ENCODE measurements around the gene CACNA1G. TPM values are rescaled to one million over a fixed set of nuclear protein-coding genes. Genes with fewer than 3 reads are reported as not detected.

CACNA1G gene
- total and polyA plus RNA-seq, 9 of the 15 experiments (the other 6 are each of a cell fraction or from before 2014, with no cell fraction given) = 0.01 TPM; not detected in 8

DNA sequence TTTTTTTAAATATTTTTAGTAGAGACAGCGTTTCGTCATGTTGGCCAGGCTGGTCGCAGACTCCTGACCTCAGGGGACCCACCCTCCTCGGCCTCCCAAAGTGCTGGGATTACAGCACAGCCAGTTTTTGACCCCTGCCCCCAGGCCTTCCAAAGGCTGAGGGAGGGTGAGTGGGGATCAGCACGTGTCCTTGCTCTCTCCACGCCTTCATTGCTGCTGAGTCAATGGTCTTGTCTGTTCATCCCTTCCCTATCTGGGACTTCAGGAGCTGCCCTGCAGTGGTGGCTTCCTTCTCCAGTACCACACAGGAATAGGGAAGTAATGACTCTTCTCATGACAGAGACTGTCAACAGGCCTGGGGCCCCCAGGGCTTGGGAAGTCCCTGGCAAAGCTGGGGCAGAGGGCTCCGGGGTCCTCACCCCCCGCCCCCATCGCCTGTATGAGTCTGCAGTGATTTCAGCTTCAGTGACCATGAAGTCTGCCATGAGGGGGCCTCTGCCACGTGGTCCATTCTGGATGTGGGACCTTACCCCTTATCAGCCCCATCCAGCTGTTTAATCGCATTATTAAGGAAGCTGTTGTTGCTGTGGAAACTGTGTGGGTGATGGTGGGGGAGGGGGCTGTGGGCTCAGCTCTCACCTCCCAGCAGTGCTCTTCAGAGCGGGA, 80.3 kb downstream of the CACNA1G start (continued):
- TF ChIP-seq, protein P1, sequence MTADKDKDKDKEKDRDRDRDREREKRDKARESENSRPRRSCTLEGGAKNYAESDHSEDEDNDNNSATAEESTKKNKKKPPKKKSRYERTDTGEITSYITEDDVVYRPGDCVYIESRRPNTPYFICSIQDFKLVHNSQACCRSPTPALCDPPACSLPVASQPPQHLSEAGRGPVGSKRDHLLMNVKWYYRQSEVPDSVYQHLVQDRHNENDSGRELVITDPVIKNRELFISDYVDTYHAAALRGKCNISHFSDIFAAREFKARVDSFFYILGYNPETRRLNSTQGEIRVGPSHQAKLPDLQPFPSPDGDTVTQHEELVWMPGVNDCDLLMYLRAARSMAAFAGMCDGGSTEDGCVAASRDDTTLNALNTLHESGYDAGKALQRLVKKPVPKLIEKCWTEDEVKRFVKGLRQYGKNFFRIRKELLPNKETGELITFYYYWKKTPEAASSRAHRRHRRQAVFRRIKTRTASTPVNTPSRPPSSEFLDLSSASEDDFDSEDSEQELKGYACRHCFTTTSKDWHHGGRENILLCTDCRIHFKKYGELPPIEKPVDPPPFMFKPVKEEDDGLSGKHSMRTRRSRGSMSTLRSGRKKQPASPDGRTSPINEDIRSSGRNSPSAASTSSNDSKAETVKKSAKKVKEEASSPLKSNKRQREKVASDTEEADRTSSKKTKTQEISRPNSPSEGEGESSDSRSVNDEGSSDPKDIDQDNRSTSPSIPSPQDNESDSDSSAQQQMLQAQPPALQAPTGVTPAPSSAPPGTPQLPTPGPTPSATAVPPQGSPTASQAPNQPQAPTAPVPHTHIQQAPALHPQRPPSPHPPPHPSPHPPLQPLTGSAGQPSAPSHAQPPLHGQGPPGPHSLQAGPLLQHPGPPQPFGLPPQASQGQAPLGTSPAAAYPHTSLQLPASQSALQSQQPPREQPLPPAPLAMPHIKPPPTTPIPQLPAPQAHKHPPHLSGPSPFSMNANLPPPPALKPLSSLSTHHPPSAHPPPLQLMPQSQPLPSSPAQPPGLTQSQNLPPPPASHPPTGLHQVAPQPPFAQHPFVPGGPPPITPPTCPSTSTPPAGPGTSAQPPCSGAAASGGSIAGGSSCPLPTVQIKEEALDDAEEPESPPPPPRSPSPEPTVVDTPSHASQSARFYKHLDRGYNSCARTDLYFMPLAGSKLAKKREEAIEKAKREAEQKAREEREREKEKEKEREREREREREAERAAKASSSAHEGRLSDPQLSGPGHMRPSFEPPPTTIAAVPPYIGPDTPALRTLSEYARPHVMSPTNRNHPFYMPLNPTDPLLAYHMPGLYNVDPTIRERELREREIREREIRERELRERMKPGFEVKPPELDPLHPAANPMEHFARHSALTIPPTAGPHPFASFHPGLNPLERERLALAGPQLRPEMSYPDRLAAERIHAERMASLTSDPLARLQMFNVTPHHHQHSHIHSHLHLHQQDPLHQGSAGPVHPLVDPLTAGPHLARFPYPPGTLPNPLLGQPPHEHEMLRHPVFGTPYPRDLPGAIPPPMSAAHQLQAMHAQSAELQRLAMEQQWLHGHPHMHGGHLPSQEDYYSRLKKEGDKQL (CRISPR knock-in tag; IDR thresholded peaks at IDR 0.05; ENCODE audit: borderline replicate concordance) = no peak
- TF ChIP-seq, protein P2, sequence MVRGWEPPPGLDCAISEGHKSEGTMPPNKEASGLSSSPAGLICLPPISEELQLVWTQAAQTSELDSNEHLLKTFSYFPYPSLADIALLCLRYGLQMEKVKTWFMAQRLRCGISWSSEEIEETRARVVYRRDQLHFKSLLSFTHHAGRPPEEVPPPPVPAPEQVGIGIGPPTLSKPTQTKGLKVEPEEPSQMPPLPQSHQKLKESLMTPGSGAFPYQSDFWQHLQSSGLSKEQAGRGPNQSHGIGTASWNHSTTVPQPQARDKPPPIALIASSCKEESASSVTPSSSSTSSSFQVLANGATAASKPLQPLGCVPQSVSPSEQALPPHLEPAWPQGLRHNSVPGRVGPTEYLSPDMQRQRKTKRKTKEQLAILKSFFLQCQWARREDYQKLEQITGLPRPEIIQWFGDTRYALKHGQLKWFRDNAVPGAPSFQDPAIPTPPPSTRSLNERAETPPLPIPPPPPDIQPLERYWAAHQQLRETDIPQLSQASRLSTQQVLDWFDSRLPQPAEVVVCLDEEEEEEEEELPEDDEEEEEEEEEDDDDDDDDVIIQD (CRISPR knock-in tag; IDR thresholded peaks at IDR 0.05) = no peak
- TF ChIP-seq SMAD1 (IDR thresholded peaks at IDR 0.05; ENCODE audit: low read depth, low read length, partially characterized antibody) (no peak), ZNF584 (CRISPR knock-in tag; IDR thresholded peaks at IDR 0.05; ENCODE audit: low read depth) (0 out of 2 replicates have a peak, but pooled peaks have one; percentile 35), TAL1 (IDR thresholded peaks at IDR 0.05) (peak; percentile 68), TCF7L2 (IDR thresholded peaks at IDR 0.05; ENCODE audit: low read depth, low read length) (no peak), VEZF1 (CRISPR knock-in tag; IDR thresholded peaks at IDR 0.05) (peak; percentile 75), RFX5 (IDR thresholded peaks at IDR 0.05; ENCODE audit: low read depth, low read length) (no peak), ZBTB43 (CRISPR knock-in tag; IDR thresholded peaks at IDR 0.05) (no peak), PBX2 (CRISPR knock-in tag; IDR thresholded peaks at IDR 0.05; ENCODE audit: low read depth) (no peak), PBX2 (tag; conservative IDR thresholded peaks at IDR 0.05; ENCODE audit: low read depth) (peak; percentile 44; the same call in 1 of the 2 replicates), POLR2H (tag; IDR thresholded peaks at IDR 0.05; ENCODE audit: low read depth) (no peak), U2AF1 (optimal IDR thresholded peaks at IDR 0.05; ENCODE audit: low read depth, low read length) (no peak), E2F3 (CRISPR knock-in tag; IDR thresholded peaks at IDR 0.05) (no peak)
